ENCODE data around the gene SUMO3.

The SUMO3 gene

DNA sequence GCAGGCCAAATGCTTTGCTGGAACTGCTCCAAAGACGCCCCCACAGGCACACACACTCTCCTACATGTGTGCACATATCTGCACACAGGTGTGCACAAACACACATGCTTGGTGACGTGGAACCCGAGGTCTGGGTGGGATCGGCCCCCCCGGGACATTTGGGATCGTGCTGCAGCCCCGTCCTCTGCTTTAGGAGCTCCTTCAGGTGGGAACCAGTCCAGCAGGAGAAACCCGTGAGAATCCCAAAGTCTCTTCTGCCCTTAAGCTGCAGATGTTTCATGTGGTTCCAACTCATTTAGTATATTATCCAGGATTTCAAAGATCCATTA is 54.8 kb downstream of the SUMO3 start:
- H3K27me3 ChIP-seq (ENCODE audit: insufficient read depth, poor library complexity, severe bottlenecking): no peaks in the 10 kb centered on the region
- TF ChIP-seq, protein P1, sequence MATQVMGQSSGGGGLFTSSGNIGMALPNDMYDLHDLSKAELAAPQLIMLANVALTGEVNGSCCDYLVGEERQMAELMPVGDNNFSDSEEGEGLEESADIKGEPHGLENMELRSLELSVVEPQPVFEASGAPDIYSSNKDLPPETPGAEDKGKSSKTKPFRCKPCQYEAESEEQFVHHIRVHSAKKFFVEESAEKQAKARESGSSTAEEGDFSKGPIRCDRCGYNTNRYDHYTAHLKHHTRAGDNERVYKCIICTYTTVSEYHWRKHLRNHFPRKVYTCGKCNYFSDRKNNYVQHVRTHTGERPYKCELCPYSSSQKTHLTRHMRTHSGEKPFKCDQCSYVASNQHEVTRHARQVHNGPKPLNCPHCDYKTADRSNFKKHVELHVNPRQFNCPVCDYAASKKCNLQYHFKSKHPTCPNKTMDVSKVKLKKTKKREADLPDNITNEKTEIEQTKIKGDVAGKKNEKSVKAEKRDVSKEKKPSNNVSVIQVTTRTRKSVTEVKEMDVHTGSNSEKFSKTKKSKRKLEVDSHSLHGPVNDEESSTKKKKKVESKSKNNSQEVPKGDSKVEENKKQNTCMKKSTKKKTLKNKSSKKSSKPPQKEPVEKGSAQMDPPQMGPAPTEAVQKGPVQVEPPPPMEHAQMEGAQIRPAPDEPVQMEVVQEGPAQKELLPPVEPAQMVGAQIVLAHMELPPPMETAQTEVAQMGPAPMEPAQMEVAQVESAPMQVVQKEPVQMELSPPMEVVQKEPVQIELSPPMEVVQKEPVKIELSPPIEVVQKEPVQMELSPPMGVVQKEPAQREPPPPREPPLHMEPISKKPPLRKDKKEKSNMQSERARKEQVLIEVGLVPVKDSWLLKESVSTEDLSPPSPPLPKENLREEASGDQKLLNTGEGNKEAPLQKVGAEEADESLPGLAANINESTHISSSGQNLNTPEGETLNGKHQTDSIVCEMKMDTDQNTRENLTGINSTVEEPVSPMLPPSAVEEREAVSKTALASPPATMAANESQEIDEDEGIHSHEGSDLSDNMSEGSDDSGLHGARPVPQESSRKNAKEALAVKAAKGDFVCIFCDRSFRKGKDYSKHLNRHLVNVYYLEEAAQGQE (IDR thresholded peaks at IDR 0.05; ENCODE audit: insufficient replicate concordance, low read depth): no peak
- no peak for TF ChIP-seq GABPA (IDR thresholded peaks at IDR 0.05; ENCODE audit: low read depth)
- no peak for TF ChIP-seq POLR2AphosphoS5 (IDR thresholded peaks at IDR 0.05; ENCODE audit: low read depth)
- no peak overlapping the region for H3K4me3 ChIP-seq (replicated peaks; ENCODE audit: insufficient read depth, low read length)
- no peak overlapping the region for H3K27ac ChIP-seq (replicated peaks)
- no peak for DNase-seq (ENCODE audit: low read depth in 1 of 2, low spot score in 1 of 2)

DNA sequence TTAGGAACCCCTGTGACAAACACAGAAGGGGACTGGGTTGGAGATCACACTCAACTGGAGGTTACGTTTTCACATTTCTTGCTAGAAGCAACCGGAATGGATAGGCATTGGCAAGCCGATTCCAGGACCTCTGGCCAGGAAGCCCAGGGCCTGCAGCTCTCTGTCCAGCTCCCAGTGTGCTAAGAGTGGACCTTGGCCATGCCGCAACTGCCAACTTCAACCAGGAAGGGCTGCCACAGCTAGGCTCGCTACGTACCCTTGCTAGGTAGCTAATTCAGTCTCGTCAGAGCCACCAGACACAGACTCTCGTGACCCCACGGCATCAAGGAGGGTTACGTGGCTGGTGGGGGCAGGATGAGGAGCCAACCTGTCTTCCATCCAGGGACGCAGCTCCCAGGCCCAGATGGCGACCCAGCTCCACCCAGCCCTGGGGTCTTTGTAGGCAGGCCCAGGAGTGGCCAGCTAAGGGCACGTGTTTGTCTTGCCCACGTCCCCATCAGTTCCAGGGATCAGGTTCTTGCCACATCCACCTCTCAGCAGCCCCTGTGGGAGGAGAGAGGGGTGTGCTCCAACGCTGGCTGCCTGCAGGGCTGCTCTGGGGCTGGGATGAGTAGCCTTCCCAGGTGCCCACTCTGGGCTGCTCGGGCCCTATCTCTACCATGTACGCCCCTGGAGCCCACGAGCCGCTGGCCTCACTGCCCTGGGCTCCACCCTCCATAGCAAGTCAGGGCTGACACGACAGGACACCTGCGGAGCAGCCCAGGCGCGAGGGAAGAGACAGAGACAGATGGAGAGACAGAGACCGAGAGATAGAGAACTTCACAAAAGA is 55.4 kb downstream of the SUMO3 start:
- no peak for TF ChIP-seq GABPA (IDR thresholded peaks at IDR 0.05; ENCODE audit: low read depth)
- no peak for TF ChIP-seq SPI1 (IDR thresholded peaks at IDR 0.05; ENCODE audit: borderline replicate concordance, low read depth)
- TF ChIP-seq, protein P2, sequence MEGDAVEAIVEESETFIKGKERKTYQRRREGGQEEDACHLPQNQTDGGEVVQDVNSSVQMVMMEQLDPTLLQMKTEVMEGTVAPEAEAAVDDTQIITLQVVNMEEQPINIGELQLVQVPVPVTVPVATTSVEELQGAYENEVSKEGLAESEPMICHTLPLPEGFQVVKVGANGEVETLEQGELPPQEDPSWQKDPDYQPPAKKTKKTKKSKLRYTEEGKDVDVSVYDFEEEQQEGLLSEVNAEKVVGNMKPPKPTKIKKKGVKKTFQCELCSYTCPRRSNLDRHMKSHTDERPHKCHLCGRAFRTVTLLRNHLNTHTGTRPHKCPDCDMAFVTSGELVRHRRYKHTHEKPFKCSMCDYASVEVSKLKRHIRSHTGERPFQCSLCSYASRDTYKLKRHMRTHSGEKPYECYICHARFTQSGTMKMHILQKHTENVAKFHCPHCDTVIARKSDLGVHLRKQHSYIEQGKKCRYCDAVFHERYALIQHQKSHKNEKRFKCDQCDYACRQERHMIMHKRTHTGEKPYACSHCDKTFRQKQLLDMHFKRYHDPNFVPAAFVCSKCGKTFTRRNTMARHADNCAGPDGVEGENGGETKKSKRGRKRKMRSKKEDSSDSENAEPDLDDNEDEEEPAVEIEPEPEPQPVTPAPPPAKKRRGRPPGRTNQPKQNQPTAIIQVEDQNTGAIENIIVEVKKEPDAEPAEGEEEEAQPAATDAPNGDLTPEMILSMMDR (IDR thresholded peaks at IDR 0.05; ENCODE audit: insufficient read depth, low read length): no peak
- TF ChIP-seq, protein P1 (IDR thresholded peaks at IDR 0.05; ENCODE audit: insufficient replicate concordance, low read depth): no peak
- no peak for TF ChIP-seq POLR2AphosphoS5 (IDR thresholded peaks at IDR 0.05; ENCODE audit: low read depth)
- DNase-seq (ENCODE audit: low read depth in 1 of 2, low spot score in 1 of 2): no peak
- Histone ChIP-seq H3K4me3 (replicated peaks; ENCODE audit: insufficient read depth, low read length) (no peak overlapping the region), H3K27ac (replicated peaks) (no peak overlapping the region), H3K27me3 (ENCODE audit: insufficient read depth, poor library complexity, severe bottlenecking) (no peaks in the 10 kb centered on the region)

DNA sequence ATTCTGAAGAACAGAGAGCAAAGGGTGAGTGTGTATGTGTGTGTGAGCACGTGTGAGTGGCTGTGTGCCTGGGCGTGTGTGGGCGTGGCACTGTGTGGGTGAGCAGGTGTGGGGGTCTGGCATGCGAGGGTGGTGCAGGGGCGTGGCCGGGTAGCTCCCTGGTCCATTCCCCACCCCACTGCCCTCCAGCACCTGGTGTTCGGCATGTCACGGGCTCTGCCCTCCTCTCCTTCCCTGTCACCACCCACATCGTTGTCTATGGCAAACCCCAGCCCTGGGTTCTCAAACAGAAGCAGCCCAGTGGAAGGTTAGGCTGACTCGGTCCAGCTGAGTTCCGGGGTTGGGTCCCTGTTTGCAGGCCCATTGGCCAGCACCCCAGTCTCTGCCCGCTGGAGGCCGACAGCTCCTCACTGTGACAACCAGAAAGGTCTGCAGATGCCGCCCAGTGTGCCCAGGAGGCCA is 56.1 kb downstream of the SUMO3 start:
- DNase-seq (ENCODE audit: low read depth in 1 of 2, low spot score in 1 of 2): no peak
- TF ChIP-seq, protein P1 (IDR thresholded peaks at IDR 0.05; ENCODE audit: insufficient replicate concordance, low read depth): no peak
- no peak for TF ChIP-seq GABPA (IDR thresholded peaks at IDR 0.05; ENCODE audit: low read depth)
- TF ChIP-seq SPI1 (IDR thresholded peaks at IDR 0.05; ENCODE audit: borderline replicate concordance, low read depth): no peak
- no peak for TF ChIP-seq POLR2AphosphoS5 (IDR thresholded peaks at IDR 0.05; ENCODE audit: low read depth)
- TF ChIP-seq, protein P2 (IDR thresholded peaks at IDR 0.05; ENCODE audit: insufficient read depth, low read length): no peak
- Histone ChIP-seq H3K27me3 (ENCODE audit: insufficient read depth, poor library complexity, severe bottlenecking) (no peaks in the 10 kb centered on the region), H3K4me3 (replicated peaks; ENCODE audit: insufficient read depth, low read length) (no peak overlapping the region), H3K27ac (replicated peaks) (no peak overlapping the region)

Data from HL-60 (cell line).